H1 (cell line): Measurements from ENCODE around the gene INPP4B. TPM values are rescaled to one million over a fixed set of nuclear protein-coding genes. Genes with fewer than 3 reads are reported as not detected.

ENCODE experiments used
- ASH2L ChIP-seq: fragments of 200-600, 300-600 bp; sonication (generic); IDR thresholded peaks from one replicate; pipeline ENCODE4 v1.7.1; 2017; ENCODE audit warnings: low read length
- BRCA1 ChIP-seq: IDR thresholded peaks from 2 replicates; pipeline ENCODE4 v1.6.1; 2012; ENCODE audit warnings: low read depth, low read length, improper control_type of control experiment
- CHD7 ChIP-seq: fragments of 300-600 bp; sonication (generic); IDR thresholded peaks from 2 replicates; pipeline ENCODE4 v1.7.1; 2012; ENCODE audit warnings: low read length, moderate library complexity, mild to moderate bottlenecking, inconsistent platforms; ENCODE audit not compliant: insufficient replicate concordance
- USF2 ChIP-seq: IDR thresholded peaks from 2 replicates; pipeline ENCODE4 v1.6.1; 2011; ENCODE audit warnings: low read length, improper control_type of control experiment
- polyA plus RNA-seq, 7 experiments: library from polyadenylated mRNA; depleted of rRNA in 3 of 7; stranded (reverse) in 5 of 7; unstranded in 2 of 7; fragments of >200 nt in 5 of 7; fragments of 200-250 nt in 2 of 7; gene quantifications; 1 replicate in 5 of 7; 2 replicates in 1 of 7; 4 replicates in 1 of 7; pipeline versions ENCODE4 v1.2.1 to v1.2.3, GENCODE V29; 2011 to 2013; ENCODE audit warnings: missing spikeins in 2 of 7, mixed read lengths in 2 of 7
- total RNA-seq: library from RNA; stranded (reverse); fragmentation: NEBNext Ultra II Directional; extraction: Animal tissue kit (Norgen Biotek cat#: 25700); gene quantifications from 2 replicates; pipeline ENCODE4 v1.2.1, GENCODE V29; 2021

The INPP4B gene
- total and polyA plus RNA-seq, 2 of the 8 experiments (the other 6 are each of a cell fraction or from before 2014, with no cell fraction given), result 0.11 to 0.54 TPM

- no peak for TF ChIP-seq CHD7
- no peak for TF ChIP-seq BRCA1
- TF ChIP-seq USF2, result no peak
- no peak for TF ChIP-seq ASH2L
These were observed 851.0 kb downstream of the INPP4B start (continued) for GRCh38 chr4:141995056-141995455.
